Activated naive CD4-positive, alpha-beta T cell treated with anti-CD3 and anti-CD28 coated beads, Interleukin-2, amount 50 U/mL, for 24 hours (primary cell): ENCODE data around the gene GFPT1.

ENCODE experiments used
- H3K27ac Mint-ChIP-seq: one replicate; pipeline ENCODE4 v1.8.0; 2021; ENCODE audit warnings: mild to moderate bottlenecking, mixed read lengths
- H3K27me3 Mint-ChIP-seq: one replicate; pipeline ENCODE4 v1.8.0; 2021; ENCODE audit warnings: mixed read lengths
- H3K36me3 Mint-ChIP-seq: one replicate; pipeline ENCODE4 v1.8.0; 2021; ENCODE audit warnings: mixed read lengths
- H3K4me1 Mint-ChIP-seq: one replicate; pipeline ENCODE4 v1.8.0; 2021; ENCODE audit warnings: mixed read lengths
- H3K4me3 Mint-ChIP-seq: one replicate; pipeline ENCODE4 v1.8.0; 2021; ENCODE audit warnings: mild to moderate bottlenecking, mixed read lengths
- H3K9me3 Mint-ChIP-seq: one replicate; pipeline ENCODE4 v1.8.0; 2021; ENCODE audit warnings: mixed read lengths

Gene GFPT1

GRCh38 chr2:69310111-69311023 is 76.7 kb downstream of the GFPT1 start:
- Mint-ChIP-seq H3K9me3 (no peaks in the 10 kb centered on the region), H3K4me3 (no peak overlapping the region), H3K36me3 (peaks cover 4% of the 10 kb centered on the region), H3K4me1 (peaks cover 7% of the 10 kb centered on the region), H3K27me3 (peaks cover 3% of the 10 kb centered on the region), H3K27ac (no peak overlapping the region)

DNA sequence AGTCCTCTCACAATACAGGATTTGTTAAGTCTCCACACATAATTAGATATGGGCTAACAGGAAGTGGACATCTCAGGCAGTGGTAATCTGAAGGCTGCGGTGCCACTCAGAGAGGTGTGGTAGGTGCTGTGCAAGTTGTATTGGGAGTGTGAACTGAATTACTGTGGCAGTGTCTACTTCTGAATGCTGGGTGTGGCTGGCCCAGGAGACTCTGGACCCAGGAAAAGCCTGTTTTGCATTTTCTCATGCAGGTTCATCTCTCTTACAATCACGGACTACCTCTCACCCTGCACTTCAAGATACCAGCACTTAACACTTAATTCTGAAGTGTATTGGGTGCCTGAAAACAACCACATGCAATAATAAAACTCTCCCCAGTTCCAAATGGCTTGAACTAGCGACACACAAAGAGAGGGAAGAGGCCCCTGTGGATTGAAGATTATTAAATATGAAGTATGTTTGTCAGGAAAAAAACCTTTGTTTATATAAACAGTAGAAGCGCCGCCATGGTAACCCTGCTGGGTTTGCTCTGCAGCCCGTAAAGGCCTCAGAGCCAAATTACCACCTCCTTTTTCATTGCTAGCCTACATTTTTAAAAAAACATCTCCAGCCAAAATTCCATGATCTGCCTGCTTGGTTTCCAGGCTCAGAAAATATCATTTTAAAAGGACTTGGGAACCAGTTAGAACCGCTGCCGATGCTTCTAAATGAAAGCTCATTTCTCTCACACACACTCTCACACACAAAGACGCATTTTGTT is 77.5 kb downstream of the GFPT1 start:
- Mint-ChIP-seq H3K36me3 (peaks cover 4% of the 10 kb centered on the region), H3K4me3 (no peak overlapping the region), H3K27me3 (peaks cover 3% of the 10 kb centered on the region)

DNA sequence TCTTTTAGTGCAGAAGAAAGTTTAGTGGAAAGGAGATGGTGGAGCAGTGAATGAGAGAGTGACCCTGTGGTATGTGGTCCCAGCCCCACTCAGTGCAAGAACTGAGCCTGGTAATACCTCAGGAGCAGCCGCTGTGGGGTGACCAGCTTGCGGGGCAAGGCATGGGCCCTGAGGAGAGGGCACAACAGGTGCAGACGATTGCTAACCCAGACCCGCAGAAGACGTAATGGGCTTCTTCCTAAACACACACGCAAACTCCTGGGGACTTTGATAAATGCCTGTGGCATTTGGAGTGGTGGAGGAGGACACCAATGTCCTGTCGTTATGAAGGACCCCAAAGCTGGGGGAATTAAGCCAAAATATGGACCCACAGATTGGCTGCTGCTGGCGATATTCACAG is 78.7 kb downstream of the GFPT1 start:
- peaks cover 7% of the 10 kb centered on the region for H3K4me1 Mint-ChIP-seq
- H3K9me3 Mint-ChIP-seq, result no peaks in the 10 kb centered on the region
- H3K36me3 Mint-ChIP-seq, result peaks cover 6% of the 10 kb centered on the region
- no peak overlapping the region for H3K4me3 Mint-ChIP-seq
- H3K27ac Mint-ChIP-seq, result no peak overlapping the region
- H3K27me3 Mint-ChIP-seq, result peaks cover 10% of the 10 kb centered on the region

More for the DNA sequence above, 77.5 kb downstream of the GFPT1 start:
- Mint-ChIP-seq H3K27ac (no peak overlapping the region), H3K4me1 (peaks cover 7% of the 10 kb centered on the region), H3K9me3 (no peaks in the 10 kb centered on the region)

DNA sequence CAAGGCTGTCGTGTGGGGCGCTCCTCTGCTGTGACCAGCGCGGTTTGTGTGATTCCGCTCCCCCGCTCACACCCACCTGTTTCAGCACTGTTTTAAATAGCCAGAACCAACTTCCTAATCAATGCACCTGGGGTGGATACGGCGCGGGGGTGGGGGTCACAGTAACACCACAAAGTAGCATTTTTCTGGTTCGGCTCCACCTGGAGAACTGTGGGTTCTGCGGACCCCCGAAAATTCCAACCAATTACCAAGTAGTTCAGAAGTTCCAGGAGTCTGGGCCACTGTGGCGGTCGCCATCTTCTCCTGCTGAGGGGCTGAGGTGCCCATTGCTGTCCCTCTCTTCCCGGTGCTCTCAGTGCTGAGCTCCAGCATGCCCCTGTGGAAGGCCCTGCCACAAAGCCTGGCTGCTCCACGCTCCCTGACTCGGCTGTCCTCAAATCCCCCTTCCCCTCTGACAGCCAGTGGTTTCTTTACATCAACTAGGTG is 79.4 kb downstream of the GFPT1 start:
- Mint-ChIP-seq H3K9me3 (no peaks in the 10 kb centered on the region), H3K4me3 (peak overlapping the region; percentile 63), H3K27ac (no peak overlapping the region)

GRCh38 chr2:69306822-69307578 is 80.0 kb downstream of the GFPT1 start:
- Mint-ChIP-seq H3K4me3 (peak overlapping the region; percentile 63), H3K36me3 (peaks cover 3% of the 10 kb centered on the region), H3K9me3 (no peaks in the 10 kb centered on the region), H3K27me3 (peaks cover 14% of the 10 kb centered on the region), H3K27ac (no peak overlapping the region), H3K4me1 (peaks cover 7% of the 10 kb centered on the region)

More for the DNA sequence above, 79.4 kb downstream of the GFPT1 start:
- H3K4me1 Mint-ChIP-seq, result peaks cover 7% of the 10 kb centered on the region
- H3K27me3 Mint-ChIP-seq, result peaks cover 11% of the 10 kb centered on the region
- H3K36me3 Mint-ChIP-seq, result peaks cover 3% of the 10 kb centered on the region

DNA sequence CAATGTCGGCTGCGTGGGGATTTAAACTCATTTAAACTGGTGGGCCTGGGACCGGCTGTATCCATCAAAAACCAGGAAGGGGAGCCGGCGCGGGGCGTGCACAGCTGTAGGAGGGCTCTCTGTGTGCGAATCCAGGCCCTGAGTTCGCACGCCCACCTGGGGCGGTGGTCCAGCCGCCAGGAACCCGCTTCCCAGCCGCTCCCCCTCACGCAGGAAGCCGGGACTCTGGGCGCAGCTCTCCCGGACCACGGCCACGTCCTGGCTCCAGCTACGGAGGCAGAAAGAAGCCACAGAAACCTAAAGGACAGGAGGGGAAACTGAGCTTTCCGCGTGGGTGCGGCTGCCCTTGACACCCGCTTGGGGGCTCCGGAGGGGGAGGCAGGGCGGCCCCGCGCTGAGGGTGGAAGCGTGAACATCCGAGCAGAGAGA is 80.6 kb downstream of the GFPT1 start:
- peaks cover 16% of the 10 kb centered on the region for H3K27me3 Mint-ChIP-seq
- peak overlapping the region; percentile 65 for H3K4me3 Mint-ChIP-seq
- no peak overlapping the region for H3K27ac Mint-ChIP-seq
- peaks cover 3% of the 10 kb centered on the region for H3K36me3 Mint-ChIP-seq
- H3K9me3 Mint-ChIP-seq, result no peaks in the 10 kb centered on the region
- peaks cover 7% of the 10 kb centered on the region for H3K4me1 Mint-ChIP-seq

DNA sequence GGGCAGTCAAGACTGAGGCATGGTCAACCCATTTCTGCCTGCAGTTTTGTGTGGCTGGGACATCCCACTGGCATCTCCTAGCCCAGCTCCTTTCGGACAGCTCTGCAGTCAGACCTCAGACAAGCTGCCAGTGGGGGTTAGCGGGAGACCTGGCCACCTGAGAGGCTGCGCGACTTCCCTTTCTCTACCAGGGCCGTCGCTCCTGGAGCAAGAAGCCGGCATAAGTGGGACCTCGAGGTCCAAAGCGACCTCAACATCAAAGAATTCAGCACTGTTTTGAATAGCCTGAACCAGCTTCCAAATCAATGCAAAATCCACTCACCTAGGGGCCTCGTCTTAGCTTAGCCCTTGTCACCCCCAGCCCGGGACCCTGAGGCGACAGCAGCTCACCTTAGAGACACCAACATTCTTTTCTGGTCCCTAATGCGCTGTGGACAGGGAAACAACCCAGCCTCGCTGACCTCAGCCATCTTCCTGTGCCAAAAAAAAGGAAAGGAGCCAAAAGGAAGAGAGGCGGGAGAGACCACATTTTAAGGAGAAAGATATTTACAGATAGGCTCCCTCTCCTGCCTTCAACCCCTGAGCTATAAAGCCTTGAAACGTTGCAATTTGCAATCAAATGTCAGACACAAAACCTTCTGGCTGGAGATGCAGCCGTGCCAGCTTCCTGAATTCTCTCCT is 81.2 kb downstream of the GFPT1 start:
- no peak overlapping the region for H3K27ac Mint-ChIP-seq
- H3K9me3 Mint-ChIP-seq, result no peaks in the 10 kb centered on the region
- H3K27me3 Mint-ChIP-seq, result peaks cover 16% of the 10 kb centered on the region
- H3K36me3 Mint-ChIP-seq, result peaks cover 3% of the 10 kb centered on the region
- H3K4me3 Mint-ChIP-seq, result peak overlapping the region; percentile 65
- H3K4me1 Mint-ChIP-seq, result peaks cover 7% of the 10 kb centered on the region

DNA sequence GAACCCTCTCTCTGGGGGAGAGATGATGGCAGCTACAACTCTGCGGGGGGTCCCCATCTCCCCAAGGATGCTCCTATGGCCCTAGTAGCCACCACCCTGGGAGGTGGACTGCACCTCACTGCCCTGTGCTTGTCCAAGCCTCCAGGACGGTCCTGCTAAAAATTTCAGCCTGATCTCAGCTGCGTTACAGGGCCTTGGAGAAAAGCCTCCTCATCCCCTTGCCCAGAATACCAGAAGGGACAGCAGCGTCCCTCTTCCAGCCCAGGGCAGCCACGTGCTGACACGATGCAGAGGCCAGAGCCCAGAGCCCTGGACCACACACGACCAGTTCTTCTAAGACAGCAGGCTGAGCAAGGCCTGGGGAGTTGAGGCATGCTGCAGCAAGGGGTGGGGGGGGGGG is 81.9 kb downstream of the GFPT1 start:
- H3K27me3 Mint-ChIP-seq, result peaks cover 16% of the 10 kb centered on the region
- H3K9me3 Mint-ChIP-seq, result no peaks in the 10 kb centered on the region
- no peak overlapping the region for H3K4me3 Mint-ChIP-seq
- peaks cover 3% of the 10 kb centered on the region for H3K36me3 Mint-ChIP-seq
- no peak overlapping the region for H3K27ac Mint-ChIP-seq
- H3K4me1 Mint-ChIP-seq, result peaks cover 7% of the 10 kb centered on the region

- peaks cover 16% of the 10 kb centered on the region for H3K27me3 Mint-ChIP-seq
- H3K4me1 Mint-ChIP-seq, result peaks cover 7% of the 10 kb centered on the region
Observed at GRCh38 chr2:69304656-69305055, 82.4 kb downstream of the GFPT1 start.

GRCh38 chr2:69300650-69301049 is 86.4 kb downstream of the GFPT1 start:
- Mint-ChIP-seq H3K36me3 (peaks cover 3% of the 10 kb centered on the region), H3K4me1 (no peaks in the 10 kb centered on the region), H3K4me3 (no peak overlapping the region), H3K27ac (no peak overlapping the region), H3K9me3 (no peaks in the 10 kb centered on the region), H3K27me3 (peaks cover 13% of the 10 kb centered on the region)

More at GRCh38 chr2:69304656-69305055, 82.4 kb downstream of the GFPT1 start:
- Mint-ChIP-seq H3K27ac (no peak overlapping the region), H3K36me3 (peaks cover 3% of the 10 kb centered on the region), H3K9me3 (no peaks in the 10 kb centered on the region), H3K4me3 (no peak overlapping the region)

DNA sequence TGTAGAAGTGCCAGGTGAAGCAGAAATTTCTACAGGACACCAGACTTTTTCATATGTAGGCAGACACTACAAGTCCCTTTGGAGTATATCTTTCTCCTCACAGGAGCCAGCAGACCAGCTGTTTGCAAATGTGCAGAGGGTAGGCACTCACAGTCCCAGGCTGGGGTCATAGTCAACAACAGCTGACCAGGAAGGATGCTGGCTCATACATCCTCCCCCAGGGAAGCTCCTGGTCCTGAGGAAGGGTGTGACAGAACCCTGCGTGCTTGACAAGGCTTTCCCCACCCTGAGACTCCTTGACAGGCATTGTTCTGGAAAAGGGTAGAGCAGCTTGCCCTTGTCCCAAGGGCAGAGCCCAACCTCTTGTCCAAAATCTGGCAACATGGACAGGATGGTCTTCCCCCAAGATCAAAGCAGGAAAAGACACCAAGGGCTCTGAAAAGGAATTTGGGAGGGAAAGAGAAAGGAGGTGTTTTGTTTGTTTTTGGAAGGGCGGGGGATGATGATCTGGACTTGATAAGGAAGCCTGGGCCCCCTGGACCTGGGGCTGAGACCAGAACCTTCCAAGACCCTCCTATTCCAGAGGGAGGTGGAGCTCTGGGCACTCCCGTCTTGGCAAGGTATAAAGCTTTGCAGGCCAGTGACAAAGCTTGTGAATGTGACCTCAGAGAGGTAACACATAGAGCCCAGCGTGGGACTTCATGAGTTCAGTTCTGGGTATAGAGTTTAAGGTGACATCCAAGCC is 87.1 kb downstream of the GFPT1 start:
- no peaks in the 10 kb centered on the region for H3K4me1 Mint-ChIP-seq
- peaks cover 13% of the 10 kb centered on the region for H3K27me3 Mint-ChIP-seq
- no peaks in the 10 kb centered on the region for H3K9me3 Mint-ChIP-seq
- no peak overlapping the region for H3K4me3 Mint-ChIP-seq
- H3K36me3 Mint-ChIP-seq, result peaks cover 3% of the 10 kb centered on the region
- H3K27ac Mint-ChIP-seq, result no peak overlapping the region

GRCh38 chr2:69298862-69299261 is 88.2 kb downstream of the GFPT1 start:
- Mint-ChIP-seq H3K4me1 (no peaks in the 10 kb centered on the region), H3K36me3 (no peaks in the 10 kb centered on the region), H3K27ac (no peak overlapping the region), H3K27me3 (peaks cover 7% of the 10 kb centered on the region), H3K4me3 (no peak overlapping the region), H3K9me3 (no peaks in the 10 kb centered on the region)

DNA sequence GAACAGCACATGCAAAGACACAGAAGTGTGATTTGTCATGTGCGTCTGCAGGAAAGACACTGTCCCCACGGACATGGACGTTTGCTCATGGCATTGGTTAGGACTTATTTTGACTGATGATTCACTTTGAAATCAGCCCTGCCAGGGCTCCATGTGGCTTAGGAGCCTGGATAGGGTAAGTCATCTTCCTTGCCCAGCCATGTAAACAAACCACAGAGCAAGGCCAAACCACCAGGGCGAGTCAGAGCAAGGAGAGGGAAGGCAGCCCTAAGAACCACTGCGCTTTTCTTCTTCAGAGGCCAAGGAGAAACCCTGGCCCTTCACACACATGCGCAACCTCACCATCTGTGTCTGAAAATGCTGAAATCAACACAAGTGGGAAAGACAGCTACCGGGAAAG is 88.8 kb downstream of the GFPT1 start:
- Mint-ChIP-seq H3K27ac (no peak overlapping the region), H3K27me3 (peaks cover 6% of the 10 kb centered on the region), H3K4me3 (no peak overlapping the region)

DNA sequence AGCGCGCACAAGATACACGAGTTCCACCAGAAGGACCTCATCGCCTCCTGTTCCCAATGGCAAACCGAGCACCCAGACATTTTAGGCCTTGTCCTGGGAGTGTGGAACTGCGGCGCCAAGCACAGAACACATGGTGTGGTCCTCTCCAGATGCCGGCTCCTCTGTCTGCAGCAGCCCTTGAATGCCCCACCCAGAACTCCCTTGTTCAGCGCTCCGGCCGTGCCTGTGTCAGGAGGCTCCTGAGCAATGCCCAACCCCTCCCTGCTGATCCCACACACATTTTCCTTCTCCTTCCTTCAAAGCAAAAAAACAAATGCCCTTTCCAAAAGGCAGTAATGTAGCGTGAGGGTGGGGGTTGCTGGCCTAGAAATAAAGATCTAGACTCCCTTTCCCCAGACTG is 89.8 kb downstream of the GFPT1 start:
- Mint-ChIP-seq H3K36me3 (no peaks in the 10 kb centered on the region), H3K4me3 (no peak overlapping the region), H3K27ac (no peak overlapping the region), H3K27me3 (peaks cover 3% of the 10 kb centered on the region), H3K4me1 (no peaks in the 10 kb centered on the region), H3K9me3 (no peaks in the 10 kb centered on the region)

More for the DNA sequence above, 88.8 kb downstream of the GFPT1 start:
- no peaks in the 10 kb centered on the region for H3K36me3 Mint-ChIP-seq
- H3K9me3 Mint-ChIP-seq, result no peaks in the 10 kb centered on the region
- no peaks in the 10 kb centered on the region for H3K4me1 Mint-ChIP-seq
